Measurements from ENCODE around the gene KRTAP24-1.

DNA sequence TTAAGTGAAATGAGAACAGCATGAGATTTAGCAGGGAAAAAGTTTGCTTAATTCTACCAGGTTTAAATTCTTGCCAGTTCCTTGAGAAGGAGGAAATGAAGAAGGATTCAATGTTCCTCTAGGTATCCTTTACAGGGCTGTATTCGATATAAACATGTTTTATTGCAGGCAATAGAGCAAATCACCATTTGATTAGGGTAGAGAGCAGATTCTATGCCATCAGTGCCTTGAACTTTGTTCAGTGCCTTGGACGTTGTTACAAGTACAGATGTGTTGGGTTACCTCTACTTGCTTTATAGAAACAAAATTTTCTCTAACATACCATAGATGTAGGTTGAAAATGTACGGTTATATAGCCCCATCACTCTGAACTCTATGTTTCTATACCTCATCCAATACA lies 48.7 kb downstream of the KRTAP24-1 start:
- TF ChIP-seq, protein P1, sequence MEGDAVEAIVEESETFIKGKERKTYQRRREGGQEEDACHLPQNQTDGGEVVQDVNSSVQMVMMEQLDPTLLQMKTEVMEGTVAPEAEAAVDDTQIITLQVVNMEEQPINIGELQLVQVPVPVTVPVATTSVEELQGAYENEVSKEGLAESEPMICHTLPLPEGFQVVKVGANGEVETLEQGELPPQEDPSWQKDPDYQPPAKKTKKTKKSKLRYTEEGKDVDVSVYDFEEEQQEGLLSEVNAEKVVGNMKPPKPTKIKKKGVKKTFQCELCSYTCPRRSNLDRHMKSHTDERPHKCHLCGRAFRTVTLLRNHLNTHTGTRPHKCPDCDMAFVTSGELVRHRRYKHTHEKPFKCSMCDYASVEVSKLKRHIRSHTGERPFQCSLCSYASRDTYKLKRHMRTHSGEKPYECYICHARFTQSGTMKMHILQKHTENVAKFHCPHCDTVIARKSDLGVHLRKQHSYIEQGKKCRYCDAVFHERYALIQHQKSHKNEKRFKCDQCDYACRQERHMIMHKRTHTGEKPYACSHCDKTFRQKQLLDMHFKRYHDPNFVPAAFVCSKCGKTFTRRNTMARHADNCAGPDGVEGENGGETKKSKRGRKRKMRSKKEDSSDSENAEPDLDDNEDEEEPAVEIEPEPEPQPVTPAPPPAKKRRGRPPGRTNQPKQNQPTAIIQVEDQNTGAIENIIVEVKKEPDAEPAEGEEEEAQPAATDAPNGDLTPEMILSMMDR (IDR thresholded peaks at IDR 0.05; ENCODE audit: low read depth, low read length) = no peak
- no peak for TF ChIP-seq EZH2phosphoT487 (IDR thresholded peaks at IDR 0.05; ENCODE audit: low read depth)

Data from OCI-LY3 (cell line).